B cell (primary cell): ENCODE results near the gene CTNNB1.

Experiments
- EZH2 ChIP-seq: IDR thresholded peaks from 2 replicates; pipeline ENCODE4 v1.6.1; 2012; ENCODE audit warnings: borderline replicate concordance, low read depth, mild to moderate bottlenecking, moderate library complexity, low read length; ENCODE audit not compliant: insufficient read depth, poor library complexity, severe bottlenecking
- TF ChIP-seq, protein P1 (sequence below): fragments of 200-600 bp; IDR thresholded peaks from one replicate; pipeline ENCODE4 v1.8.0; 2022; ENCODE audit warnings: antibody characterized with exemption, mild to moderate bottlenecking

DNA sequence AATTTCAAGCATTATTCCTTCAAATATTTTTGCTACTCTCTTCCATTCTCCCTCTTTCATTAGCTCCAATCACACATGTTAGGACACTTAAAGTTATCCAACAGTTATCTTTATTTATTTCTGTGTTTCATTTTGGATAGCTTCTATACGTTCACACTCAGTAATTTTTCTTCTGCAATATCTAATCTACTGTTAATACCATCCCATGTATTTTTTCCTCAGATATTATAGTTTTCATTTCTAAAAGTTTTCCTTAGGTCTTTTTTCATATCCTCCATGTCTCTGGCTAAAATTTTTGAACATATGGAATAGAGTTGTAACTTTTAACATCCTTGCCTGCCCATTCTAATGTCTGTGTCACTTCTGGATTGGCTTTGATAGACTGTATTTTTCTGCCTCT lies 73.4 kb downstream of the CTNNB1 start:
- TF ChIP-seq, protein P1, sequence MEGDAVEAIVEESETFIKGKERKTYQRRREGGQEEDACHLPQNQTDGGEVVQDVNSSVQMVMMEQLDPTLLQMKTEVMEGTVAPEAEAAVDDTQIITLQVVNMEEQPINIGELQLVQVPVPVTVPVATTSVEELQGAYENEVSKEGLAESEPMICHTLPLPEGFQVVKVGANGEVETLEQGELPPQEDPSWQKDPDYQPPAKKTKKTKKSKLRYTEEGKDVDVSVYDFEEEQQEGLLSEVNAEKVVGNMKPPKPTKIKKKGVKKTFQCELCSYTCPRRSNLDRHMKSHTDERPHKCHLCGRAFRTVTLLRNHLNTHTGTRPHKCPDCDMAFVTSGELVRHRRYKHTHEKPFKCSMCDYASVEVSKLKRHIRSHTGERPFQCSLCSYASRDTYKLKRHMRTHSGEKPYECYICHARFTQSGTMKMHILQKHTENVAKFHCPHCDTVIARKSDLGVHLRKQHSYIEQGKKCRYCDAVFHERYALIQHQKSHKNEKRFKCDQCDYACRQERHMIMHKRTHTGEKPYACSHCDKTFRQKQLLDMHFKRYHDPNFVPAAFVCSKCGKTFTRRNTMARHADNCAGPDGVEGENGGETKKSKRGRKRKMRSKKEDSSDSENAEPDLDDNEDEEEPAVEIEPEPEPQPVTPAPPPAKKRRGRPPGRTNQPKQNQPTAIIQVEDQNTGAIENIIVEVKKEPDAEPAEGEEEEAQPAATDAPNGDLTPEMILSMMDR = no peak
- TF ChIP-seq EZH2 = no peak
